DND-41 (cell line): ENCODE data around the gene HHIP.

Experiments used
- CTCF ChIP-seq: IDR thresholded peaks from 2 replicates; pipeline ENCODE4 v1.5.1; 2012; ENCODE audit warnings: borderline replicate concordance, low read length, moderate library complexity, mild to moderate bottlenecking; ENCODE audit not compliant: poor library complexity, severe bottlenecking; ENCODE audit errors: extremely low read depth
- EZH2 ChIP-seq: IDR thresholded peaks from 3 replicates; pipeline ENCODE4 v1.6.1; 2012; ENCODE audit warnings: borderline replicate concordance, low read depth, mild to moderate bottlenecking, moderate library complexity, low read length, inconsistent platforms; ENCODE audit not compliant: severe bottlenecking

GRCh38 chr4:144720491-144720890, 74.5 kb downstream of the HHIP start:
- TF ChIP-seq CTCF (no peak), EZH2 (no peak)
